HG03460 (cell line): Measurements from ENCODE around the gene AP5S1.
"Not testable (repeated sequence)": the region's sequence is repeated elsewhere in the genome, so short reads cannot be mapped to it uniquely, and the experiment has no call there.

ENCODE experiments used
- ATAC-seq: cut with Tn5 transposase; IDR thresholded peaks from one replicate; pipeline ENCODE4 v1.9.1; 2021; ENCODE audit not compliant: unreplicated experiment

Gene AP5S1

GRCh38 chr20:3842348-3842930 lies 22.1 kb downstream of the AP5S1 start:
- no peak for ATAC-seq

- no peak for ATAC-seq
These were observed 23.1 kb downstream of the AP5S1 start for GRCh38 chr20:3843490-3843889.

GRCh38 chr20:3843990-3844619 lies 23.8 kb downstream of the AP5S1 start:
- ATAC-seq, result not testable (repeated sequence)

- ATAC-seq, result no peak
These were observed 26.0 kb downstream of the AP5S1 start for GRCh38 chr20:3846378-3846739.

- ATAC-seq, result peak; percentile 94
These were observed 26.5 kb downstream of the AP5S1 start, which contains the start of gene MAVS for GRCh38 chr20:3846740-3847428. Gene MAVS (plus strand): TSS chr20:3846834. CDS start chr20:3854625, 7,791 bp downstream.

GRCh38 chr20:3847429-3847940 lies 27.1 kb downstream of the AP5S1 start:
- ATAC-seq, result no peak

- no peak for ATAC-seq
These were observed 28.2 kb downstream of the AP5S1 start for GRCh38 chr20:3848565-3848964.

GRCh38 chr20:3854462-3854871 lies 34.1 kb downstream of the AP5S1 start:
- ATAC-seq, result no peak

- ATAC-seq, result no peak
These were observed 37.1 kb downstream of the AP5S1 start for GRCh38 chr20:3857405-3857804.

DNA sequence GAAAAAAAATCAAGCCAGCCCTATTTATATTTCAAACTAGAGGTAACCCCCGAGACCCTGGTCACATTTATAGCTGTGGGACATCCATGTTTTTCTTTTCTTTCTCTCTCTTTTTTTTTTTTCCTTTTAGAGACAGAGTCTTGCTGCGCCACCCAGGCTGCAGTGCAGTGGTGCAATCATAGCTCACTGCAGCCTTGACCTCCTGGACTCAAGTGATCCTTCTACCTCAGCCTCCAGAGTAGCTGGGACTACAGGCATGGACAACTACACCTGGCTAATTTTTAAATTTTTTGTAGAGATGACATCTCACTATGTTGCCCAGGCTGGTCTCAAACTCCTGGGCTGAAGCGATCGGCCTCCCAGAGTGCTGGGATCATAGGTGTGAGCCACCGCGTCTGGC lies 38.3 kb downstream of the AP5S1 start:
- ATAC-seq, result no peak

- ATAC-seq, result no peak
These were observed 40.8 kb downstream of the AP5S1 start for GRCh38 chr20:3861191-3861590.

GRCh38 chr20:3862333-3862732 lies 42.0 kb downstream of the AP5S1 start:
- ATAC-seq, result no peak

- no peak for ATAC-seq
These were observed 43.0 kb downstream of the AP5S1 start for GRCh38 chr20:3863317-3863716.

GRCh38 chr20:3864518-3864917 lies 44.2 kb downstream of the AP5S1 start:
- no peak for ATAC-seq

DNA sequence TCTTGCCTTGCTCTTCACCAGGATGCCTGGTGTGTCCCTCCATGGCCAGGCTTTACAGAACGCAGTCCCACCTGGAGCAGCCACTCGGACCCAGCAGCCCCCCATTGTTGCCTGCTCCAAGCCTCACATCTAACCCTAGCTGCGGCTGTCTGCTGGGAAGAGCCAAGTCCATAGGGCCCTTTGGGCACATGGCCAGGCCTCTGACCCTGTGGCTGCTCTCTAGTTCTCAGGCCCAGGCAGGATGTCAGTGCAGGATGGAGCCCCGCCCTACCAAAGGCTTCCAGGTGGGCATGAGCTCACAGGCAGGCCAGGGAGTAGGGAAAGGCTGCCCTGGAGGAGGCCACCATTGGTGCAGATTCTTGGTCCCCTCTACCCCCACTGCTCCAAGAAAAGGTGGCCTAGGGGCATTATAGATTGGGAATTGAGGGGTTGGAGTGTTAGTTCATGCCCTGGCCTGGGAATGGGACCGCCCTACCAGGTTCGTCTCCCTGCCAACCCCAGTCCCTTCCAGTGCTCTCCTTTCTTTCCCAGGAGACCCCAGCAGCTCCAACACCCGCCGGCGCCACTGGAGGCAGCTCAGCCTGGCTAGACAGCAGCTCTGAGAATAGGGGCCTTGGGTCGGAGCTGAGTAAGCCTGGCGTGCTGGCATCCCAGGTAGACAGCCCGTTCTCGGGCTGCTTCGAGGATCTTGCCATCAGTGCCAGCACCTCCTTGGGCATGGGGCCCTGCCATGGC lies 45.0 kb downstream of the AP5S1 start:
- ATAC-seq, result no peak

DNA sequence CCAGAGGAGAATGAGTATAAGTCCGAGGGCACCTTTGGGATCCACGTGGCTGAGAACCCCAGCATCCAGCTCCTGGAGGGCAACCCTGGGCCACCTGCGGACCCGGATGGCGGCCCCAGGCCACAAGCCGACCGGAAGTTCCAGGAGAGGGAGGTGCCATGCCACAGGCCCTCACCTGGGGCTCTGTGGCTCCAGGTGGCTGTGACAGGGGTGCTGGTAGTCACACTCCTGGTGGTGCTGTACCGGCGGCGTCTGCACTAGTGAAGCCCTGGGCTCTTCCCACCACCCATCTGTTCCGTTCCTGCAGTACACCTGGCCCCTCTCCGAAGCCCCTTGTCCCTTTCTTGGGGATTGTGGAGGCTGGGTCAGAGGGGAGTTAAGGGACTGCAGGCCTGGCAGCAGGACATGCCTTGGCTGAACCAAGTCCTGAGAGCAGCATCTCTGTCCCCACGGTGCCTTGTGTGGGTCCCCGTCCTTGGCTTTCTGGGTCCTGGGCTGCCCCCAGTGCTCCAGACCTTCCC lies 45.6 kb downstream of the AP5S1 start:
- ATAC-seq, result no peak

DNA sequence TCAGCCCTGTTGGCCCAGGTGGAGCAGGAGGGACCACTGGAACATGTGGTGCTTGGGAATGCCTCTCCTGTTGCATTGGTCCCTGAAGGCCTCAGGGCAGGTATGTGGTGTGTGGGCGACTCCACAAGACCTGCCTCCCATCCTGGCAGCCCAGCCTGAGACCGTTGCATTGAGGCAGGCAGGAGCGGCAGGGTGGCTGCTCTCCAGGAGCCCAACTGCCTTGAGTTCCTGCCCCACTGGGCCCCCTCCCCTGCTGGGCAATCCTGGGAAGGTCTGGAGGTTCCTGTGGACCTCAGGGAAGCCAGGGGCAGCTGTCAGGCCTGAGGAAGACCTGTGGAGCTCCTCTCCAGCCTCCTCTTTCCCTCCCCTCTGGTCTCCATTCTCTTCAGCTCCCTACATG lies 46.1 kb downstream of the AP5S1 start:
- ATAC-seq, result no peak

DNA sequence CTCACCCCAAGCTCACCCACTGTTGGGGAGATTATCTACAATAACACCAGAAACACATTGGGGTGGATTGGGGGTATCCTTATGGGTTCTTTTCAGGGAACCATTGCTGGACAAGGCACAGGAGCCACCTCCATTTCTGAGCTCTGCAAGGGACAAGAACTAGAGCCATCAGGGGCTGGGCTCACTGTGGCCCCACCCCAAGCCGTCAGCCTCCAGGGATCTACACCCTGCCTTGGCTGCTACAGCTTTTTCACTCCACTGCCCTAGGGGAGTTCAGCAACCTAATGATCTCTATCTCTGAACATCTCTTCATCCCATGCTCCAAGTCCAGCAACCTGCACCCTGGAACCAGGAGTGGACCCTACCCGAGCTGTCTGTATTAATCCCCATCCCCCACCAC lies 47.5 kb downstream of the AP5S1 start:
- no peak for ATAC-seq

- no peak for ATAC-seq
These were observed 49.7 kb downstream of the AP5S1 start for GRCh38 chr20:3869839-3870634.

GRCh38 chr20:3871550-3872265 lies 51.4 kb downstream of the AP5S1 start:
- ATAC-seq, result no peak
